Astrocyte (in vitro differentiated cells and primary cell): ENCODE measurements around the gene NOS1AP.

Experiments used
- CTCF ChIP-seq: IDR thresholded peaks from 2 replicates; pipeline ENCODE4 v1.5.1; 2011; ENCODE audit warnings: low read depth, mild to moderate bottlenecking, inconsistent platforms, low read length, moderate library complexity; ENCODE audit not compliant: insufficient read depth
- EZH2 ChIP-seq: IDR thresholded peaks from 2 replicates; pipeline ENCODE4 v1.6.1; 2012; ENCODE audit warnings: mild to moderate bottlenecking, low read length, inconsistent platforms; ENCODE audit not compliant: insufficient read depth

DNA sequence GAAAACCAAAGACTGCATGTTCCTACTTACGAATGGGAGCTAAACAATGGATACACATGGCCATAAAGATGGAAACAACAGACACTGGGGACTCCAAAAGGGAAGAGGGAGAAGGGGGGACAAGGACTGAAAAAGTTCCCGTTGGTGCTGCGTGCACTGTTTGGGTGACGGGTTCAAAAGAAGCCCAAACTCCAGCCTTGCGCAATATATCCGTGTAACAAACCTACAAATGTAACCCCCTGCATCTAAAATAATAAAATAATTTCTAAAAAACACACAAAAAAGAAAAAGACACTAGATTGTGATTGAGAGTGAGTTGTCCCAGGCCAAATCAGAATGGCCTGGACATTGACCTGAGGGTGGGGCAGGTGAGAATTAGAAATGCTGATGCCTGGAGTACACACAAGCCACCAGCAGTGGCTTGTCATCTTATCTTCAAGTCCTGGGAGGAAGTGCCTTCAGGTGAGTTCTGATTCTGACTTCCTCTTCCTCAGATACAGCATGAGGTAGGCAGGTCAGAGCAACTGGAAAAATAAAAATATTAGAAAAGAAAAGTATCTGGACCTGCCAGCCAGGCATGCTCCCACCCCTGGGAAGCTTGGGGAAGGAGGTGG, 252.4 kb downstream of the NOS1AP start:
- TF ChIP-seq CTCF (no peak), EZH2 (no peak)
